HFFc6 (cell line): ENCODE measurements around the gene AMIGO3. TPM values are rescaled to one million over a fixed set of nuclear protein-coding genes. Genes with fewer than 3 reads are reported as not detected.
"Not testable (repeated sequence)": the region's sequence is repeated elsewhere in the genome, so short reads cannot be mapped to it uniquely, and the experiment has no call there.

Source experiments
- DNase-seq: peaks from one replicate; pipeline ENCODE4 v3.0.0-alpha.2; 2018
- H3K27ac Mint-ChIP-seq: 2 replicates; pipeline ENCODE4 v1.8.0; 2020; ENCODE audit warnings: mild to moderate bottlenecking, mixed read lengths
- H3K27me3 Mint-ChIP-seq: 2 replicates; pipeline ENCODE4 v1.8.0; 2021; ENCODE audit warnings: mild to moderate bottlenecking, moderate library complexity, mixed read lengths; ENCODE audit not compliant: insufficient read depth
- H3K36me3 Mint-ChIP-seq: 2 replicates; pipeline ENCODE4 v1.8.0; 2021; ENCODE audit warnings: low read depth, mixed read lengths
- H3K4me1 Mint-ChIP-seq: 2 replicates; pipeline ENCODE4 v1.8.0; 2020; ENCODE audit warnings: low read depth, mixed read lengths
- H3K4me3 Mint-ChIP-seq: 2 replicates; pipeline ENCODE4 v1.8.0; 2020; ENCODE audit warnings: mild to moderate bottlenecking, moderate library complexity, mixed read lengths
- H3K9me3 Mint-ChIP-seq: 2 replicates; pipeline ENCODE4 v1.8.0; 2020; ENCODE audit warnings: mild to moderate bottlenecking, mixed read lengths
- CTCF ChIP-seq: fragments of 200-600 bp; sonication (generic); IDR thresholded peaks from 2 replicates; pipeline ENCODE4 v1.5.0; 2021; ENCODE audit warnings: antibody characterized with exemption, mild to moderate bottlenecking
- total RNA-seq, 6 experiments: library from RNA; stranded (reverse); fragmentation: NEBNext Ultra II Directional; extraction: Animal tissue kit (Norgen Biotek cat#: 25700); gene quantifications; 2 replicates in 1 of 6; 3 replicates in 5 of 6; pipeline ENCODE4 v1.2.3, GENCODE V29; 2021

Gene AMIGO3
- total RNA-seq, 6 experiments from 2014 or later, result 0.43 to 0.61 TPM; not detected in 4

DNA sequence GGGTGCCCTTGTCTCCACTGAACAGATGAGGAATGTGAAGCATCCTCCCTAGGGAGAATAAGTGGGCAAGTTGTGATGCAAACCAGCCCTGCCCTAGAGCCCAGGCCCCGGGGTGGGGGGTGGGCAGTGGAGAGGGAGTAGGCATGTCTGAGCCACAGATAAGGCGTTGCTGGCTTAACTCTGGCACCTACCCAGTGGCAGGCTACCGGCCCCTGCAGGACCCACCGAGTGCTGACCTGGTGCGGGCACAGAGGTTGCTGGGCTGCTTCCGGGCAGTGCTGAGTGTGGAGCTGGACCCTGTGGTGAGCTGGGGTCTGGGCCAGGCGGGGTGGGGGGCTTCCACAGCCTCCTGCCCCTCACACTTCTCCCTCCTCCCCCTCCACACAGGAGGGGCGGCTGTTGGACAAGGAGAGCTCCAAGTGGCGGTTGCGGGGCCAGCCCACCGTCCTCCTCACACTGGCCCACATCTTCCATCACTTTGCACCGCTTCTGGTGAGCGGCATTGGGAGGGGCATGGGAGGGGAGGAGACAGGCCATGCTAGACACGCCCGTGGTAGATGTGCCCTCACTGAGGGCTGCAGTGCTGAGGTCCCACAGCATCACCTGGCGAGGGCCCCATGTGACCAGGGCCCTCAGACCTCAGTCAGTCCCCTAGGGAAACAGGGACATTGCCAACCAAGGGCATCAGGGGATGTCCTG is 20.1 kb downstream of the AMIGO3 start:
- H3K4me3 Mint-ChIP-seq, result no peak overlapping the region
- H3K27me3 Mint-ChIP-seq, result no peaks in the 10 kb centered on the region; the same call in none of the 2 replicates
- no peaks in the 10 kb centered on the region for H3K4me1 Mint-ChIP-seq
- H3K36me3 Mint-ChIP-seq, result no peaks in the 10 kb centered on the region
- no peak overlapping the region for H3K27ac Mint-ChIP-seq
- no peak for DNase-seq
- no peak for TF ChIP-seq CTCF
- no peaks in the 10 kb centered on the region for H3K9me3 Mint-ChIP-seq

GRCh38 chr3:49695350-49696015 is 24.0 kb downstream of the AMIGO3 start:
- H3K27ac Mint-ChIP-seq, H3K4me3 Mint-ChIP-seq, H3K36me3 Mint-ChIP-seq, H3K4me1 Mint-ChIP-seq, H3K9me3 Mint-ChIP-seq, DNase-seq, H3K27me3 Mint-ChIP-seq: not testable (repeated sequence)

DNA sequence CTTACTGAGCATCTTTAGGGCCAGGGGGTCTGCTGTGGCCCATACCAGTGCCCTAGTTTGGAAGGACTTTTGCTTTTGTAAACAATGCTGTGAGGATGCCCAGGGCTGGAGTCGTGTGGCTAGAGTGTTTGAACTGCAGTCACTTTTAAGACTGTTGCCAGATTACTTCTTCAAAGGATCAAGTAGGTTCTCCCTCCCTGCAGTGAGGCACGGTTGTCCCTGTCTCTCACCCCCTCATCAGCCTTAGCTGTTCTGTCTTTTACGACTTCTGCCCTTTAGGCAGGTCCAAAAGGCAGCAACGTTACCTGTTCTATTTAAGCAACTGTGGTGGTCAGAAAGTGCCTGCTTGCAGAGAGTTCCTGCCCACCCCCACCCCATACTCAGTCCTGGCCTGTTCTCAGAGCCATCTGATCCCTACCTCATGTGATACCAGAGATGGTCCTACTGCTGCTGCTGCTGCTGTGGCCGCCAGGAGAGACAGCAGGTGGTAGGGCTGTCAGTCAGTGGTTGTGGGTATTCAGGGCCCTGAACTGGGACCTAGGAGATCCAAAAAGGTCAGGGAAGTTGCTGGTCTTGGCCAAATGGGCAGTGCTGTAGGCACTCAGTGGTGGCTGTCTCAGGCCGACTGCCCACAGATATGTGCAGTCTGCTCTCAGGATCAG is 24.9 kb downstream of the AMIGO3 start:
- not testable (repeated sequence) for H3K27ac Mint-ChIP-seq, H3K9me3 Mint-ChIP-seq, H3K36me3 Mint-ChIP-seq, DNase-seq, H3K27me3 Mint-ChIP-seq, H3K4me3 Mint-ChIP-seq
- peaks cover 15% of the 10 kb centered on the region for H3K4me1 Mint-ChIP-seq

GRCh38 chr3:49691481-49691880 is 28.0 kb downstream of the AMIGO3 start:
- not testable (repeated sequence) for H3K9me3 Mint-ChIP-seq, H3K4me3 Mint-ChIP-seq, H3K36me3 Mint-ChIP-seq, H3K27ac Mint-ChIP-seq, DNase-seq, H3K27me3 Mint-ChIP-seq
- peaks cover 25% of the 10 kb centered on the region for H3K4me1 Mint-ChIP-seq

GRCh38 chr3:49690856-49691255 is 28.6 kb downstream of the AMIGO3 start:
- not testable (repeated sequence) for H3K36me3 Mint-ChIP-seq, H3K27ac Mint-ChIP-seq, H3K9me3 Mint-ChIP-seq, H3K27me3 Mint-ChIP-seq, DNase-seq
- peaks cover 25% of the 10 kb centered on the region for H3K4me1 Mint-ChIP-seq
- peak overlapping the region; percentile 95 for H3K4me3 Mint-ChIP-seq

DNA sequence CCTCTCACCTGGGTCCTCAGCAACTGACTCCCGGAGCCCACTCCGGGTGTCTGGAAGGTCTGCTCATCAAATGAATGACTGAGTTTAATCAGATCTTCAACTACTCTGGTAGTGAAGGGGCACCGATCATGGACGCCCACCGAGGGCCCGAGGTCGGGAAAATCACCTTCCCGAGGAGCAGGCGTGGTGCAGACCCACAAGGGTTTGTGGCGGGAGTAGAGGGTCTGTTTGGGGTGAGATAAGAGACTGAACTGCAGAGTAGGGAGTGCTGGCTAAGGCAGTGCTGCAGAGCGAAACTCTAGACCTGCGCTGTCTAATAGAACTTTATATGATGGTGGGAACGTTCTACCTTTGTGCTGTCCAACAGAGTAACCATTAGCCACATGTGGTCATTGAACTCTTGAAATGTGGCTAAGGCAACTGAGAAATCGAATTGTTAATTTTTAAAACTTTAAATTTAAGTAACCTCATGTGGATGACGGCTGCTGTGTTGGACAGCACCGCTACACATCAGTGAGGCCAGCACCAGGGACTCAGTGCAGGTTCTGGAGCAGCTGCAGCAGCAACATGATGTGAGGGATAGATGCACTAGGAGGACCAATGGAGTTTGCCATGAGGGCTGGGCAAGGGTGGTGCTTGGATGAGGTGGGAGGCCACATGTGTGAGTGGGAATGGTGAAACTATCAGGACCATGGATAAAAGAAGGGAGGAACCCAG is 29.4 kb downstream of the AMIGO3 start:
- not testable (repeated sequence) for DNase-seq

DNA sequence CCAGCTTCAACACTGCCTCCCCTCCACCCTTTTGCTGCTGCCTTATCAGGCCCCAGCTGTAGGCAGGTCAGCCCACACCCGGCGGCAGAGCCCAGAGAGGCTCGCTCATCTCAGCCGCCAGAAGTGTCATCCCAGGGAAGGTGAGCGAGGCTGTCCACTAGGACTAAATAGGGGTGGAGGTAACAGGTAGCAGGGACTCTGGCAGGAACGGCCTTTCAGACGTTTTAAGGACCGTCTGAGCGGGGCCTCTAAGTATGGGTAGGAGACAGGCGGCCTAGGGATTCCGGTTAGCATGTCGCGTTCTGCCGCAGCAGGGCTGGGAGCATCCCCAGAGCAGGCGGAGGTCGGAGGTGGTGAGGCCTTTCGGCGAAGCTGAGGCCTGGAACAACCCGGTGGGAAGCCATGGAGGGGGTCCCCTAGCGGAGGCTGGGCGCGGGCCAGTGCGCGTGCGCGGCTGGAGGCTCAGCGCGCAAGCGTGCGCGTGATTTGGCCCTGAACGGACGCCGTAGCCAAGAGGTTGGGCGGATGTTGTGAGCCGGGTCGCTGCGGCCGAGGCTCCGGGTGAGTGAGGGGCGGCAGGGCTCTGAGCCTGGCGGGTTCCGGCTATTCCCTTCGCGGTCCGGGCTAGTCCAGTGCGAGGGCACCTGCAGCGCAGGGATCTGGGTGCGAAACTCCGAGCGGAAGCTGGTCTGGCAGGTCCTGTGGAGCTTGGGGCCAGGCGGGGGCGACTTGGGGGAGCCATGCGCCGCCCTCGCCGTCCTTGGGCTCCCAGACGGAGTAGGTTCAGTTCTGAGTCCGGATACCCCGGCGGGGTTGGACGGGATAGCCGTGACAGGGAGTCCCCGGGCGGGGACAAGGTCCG is 30.2 kb downstream of the AMIGO3 start, which contains the start of the genes MST1 and RNF123:
Gene MST1 (minus strand): TSS at position 429 of the 862 bp plus-strand sequence. CDS start 783 bp downstream, outside the sequence.
Gene RNF123 (plus strand): TSS at position 512 of the 862 bp plus-strand sequence. CDS start 1,609 bp downstream, outside the sequence.
- H3K27me3 Mint-ChIP-seq, result no peaks in the 10 kb centered on the region; the same call in 1 of the 2 replicates
- peak; percentile 74 for DNase-seq
- no peaks in the 10 kb centered on the region for H3K9me3 Mint-ChIP-seq
- H3K27ac Mint-ChIP-seq, result peak within 1 kb of the TSS; percentile 93
- peak within 1 kb of the TSS; percentile 95 for H3K4me3 Mint-ChIP-seq
- TF ChIP-seq CTCF, result peak; percentile 37
- peaks cover 25% of the 10 kb centered on the region for H3K4me1 Mint-ChIP-seq
- H3K36me3 Mint-ChIP-seq, result peaks cover 5% of the 10 kb centered on the region; the same call in 1 of the 2 replicates

More for the DNA sequence above, 29.4 kb downstream of the AMIGO3 start:
- not testable (repeated sequence) for H3K9me3 Mint-ChIP-seq, H3K36me3 Mint-ChIP-seq, H3K27me3 Mint-ChIP-seq
- peak overlapping the region; percentile 95 for H3K4me3 Mint-ChIP-seq
- peak overlapping the region; percentile 93 for H3K27ac Mint-ChIP-seq
- H3K4me1 Mint-ChIP-seq, result peaks cover 25% of the 10 kb centered on the region

GRCh38 chr3:49688338-49689045 is 31.0 kb downstream of the AMIGO3 start:
- H3K27ac Mint-ChIP-seq, result peak overlapping the region; percentile 93
- not testable (repeated sequence) for H3K9me3 Mint-ChIP-seq, H3K27me3 Mint-ChIP-seq

DNA sequence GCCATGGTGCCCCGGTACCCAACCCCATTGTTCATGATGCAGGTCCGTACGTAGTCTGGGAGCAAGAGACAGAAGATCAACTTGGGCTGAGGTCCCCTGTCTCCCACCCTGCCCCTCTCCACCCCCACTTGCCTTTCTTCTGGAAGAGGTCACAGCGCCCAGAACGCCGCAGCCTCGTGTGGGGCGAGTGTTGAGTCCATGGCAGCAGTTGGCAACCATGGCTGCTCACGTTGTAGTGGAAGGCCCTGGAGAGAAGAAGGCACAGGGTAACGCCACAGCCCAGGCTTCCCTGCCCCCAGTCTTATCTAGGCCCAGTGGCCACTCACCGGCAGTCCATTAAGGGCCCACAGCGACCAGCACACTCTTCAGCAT is 32.1 kb downstream of the AMIGO3 start:
- H3K4me1 Mint-ChIP-seq, result peaks cover 25% of the 10 kb centered on the region
- H3K27ac Mint-ChIP-seq, H3K36me3 Mint-ChIP-seq, H3K9me3 Mint-ChIP-seq, DNase-seq, H3K4me3 Mint-ChIP-seq, H3K27me3 Mint-ChIP-seq: not testable (repeated sequence)

More at GRCh38 chr3:49688338-49689045, 31.0 kb downstream of the AMIGO3 start:
- not testable (repeated sequence) for H3K36me3 Mint-ChIP-seq, DNase-seq
- Mint-ChIP-seq H3K4me1 (peaks cover 25% of the 10 kb centered on the region), H3K4me3 (peak overlapping the region; percentile 95)
